WTC11 (cell line): ENCODE data around the gene NGF.

Source experiments
- ATF6 ChIP-seq: sonication (generic); formaldehyde crosslinking; IDR thresholded peaks from 2 replicates; pipeline ENCODE4 v1.8.1; 2023; ENCODE audit warnings: mild to moderate bottlenecking, missing genetic modification reagents
- CTCF ChIP-seq: fragments of 200-600 bp; IDR thresholded peaks from 2 replicates; pipeline ENCODE4 v1.8.0; 2022; ENCODE audit warnings: antibody characterized with exemption
- ESRRA ChIP-seq: sonication (generic); formaldehyde crosslinking; IDR thresholded peaks from 2 replicates; pipeline ENCODE4 v1.8.1; 2022; ENCODE audit warnings: mild to moderate bottlenecking, missing genetic modification reagents, borderline replicate concordance
- KAT7 ChIP-seq: sonication (generic); formaldehyde crosslinking; IDR thresholded peaks from 2 replicates; pipeline ENCODE4 v1.8.1; 2023; ENCODE audit warnings: missing genetic modification reagents, mild to moderate bottlenecking, borderline replicate concordance
- NR3C1 ChIP-seq: sonication (generic); formaldehyde crosslinking; conservative IDR thresholded peaks from 2 replicates; pipeline ENCODE4 v1.8.1; 2023; ENCODE audit warnings: low read depth, mild to moderate bottlenecking, missing genetic modification reagents
- RELA ChIP-seq: sonication (generic); formaldehyde crosslinking; IDR thresholded peaks from 2 replicates; pipeline ENCODE4 v1.8.1; 2022; ENCODE audit warnings: missing genetic modification reagents, mild to moderate bottlenecking, borderline replicate concordance
- SMAD4 ChIP-seq: sonication (generic); formaldehyde crosslinking; IDR thresholded peaks from 2 replicates; pipeline ENCODE4 v1.8.0; 2022; ENCODE audit warnings: mild to moderate bottlenecking, missing genetic modification reagents
- TP53 ChIP-seq: sonication (generic); formaldehyde crosslinking; IDR thresholded peaks from 2 replicates; pipeline ENCODE4 v1.8.1; 2023; ENCODE audit warnings: mild to moderate bottlenecking, missing genetic modification reagents
- USF1 ChIP-seq: sonication (generic); formaldehyde crosslinking; IDR thresholded peaks from 2 replicates; pipeline ENCODE4 v1.8.0; 2022; ENCODE audit warnings: mild to moderate bottlenecking, missing genetic modification reagents
- USF2 ChIP-seq: sonication (generic); formaldehyde crosslinking; IDR thresholded peaks from 2 replicates; pipeline ENCODE4 v1.8.1; 2023; ENCODE audit warnings: mild to moderate bottlenecking, missing genetic modification reagents, moderate library complexity
- ZBTB21 ChIP-seq: sonication (generic); formaldehyde crosslinking; IDR thresholded peaks from 2 replicates; pipeline ENCODE4 v1.8.1; 2023; ENCODE audit warnings: mild to moderate bottlenecking, missing genetic modification reagents, borderline replicate concordance
- ZNF121 ChIP-seq: sonication (generic); formaldehyde crosslinking; IDR thresholded peaks from 2 replicates; pipeline ENCODE4 v1.8.0; 2023; ENCODE audit warnings: missing genetic modification reagents
- TF ChIP-seq, protein P1 (sequence below): sonication (generic); formaldehyde crosslinking; IDR thresholded peaks from 2 replicates; pipeline ENCODE4 v1.8.1; 2022; ENCODE audit warnings: low read depth, missing genetic modification reagents, borderline replicate concordance
- TF ChIP-seq, protein P2 (sequence below): sonication (generic); formaldehyde crosslinking; conservative IDR thresholded peaks from 2 replicates; pipeline ENCODE4 v1.8.1; 2023; ENCODE audit warnings: mild to moderate bottlenecking, low read depth, missing genetic modification reagents, moderate library complexity

DNA sequence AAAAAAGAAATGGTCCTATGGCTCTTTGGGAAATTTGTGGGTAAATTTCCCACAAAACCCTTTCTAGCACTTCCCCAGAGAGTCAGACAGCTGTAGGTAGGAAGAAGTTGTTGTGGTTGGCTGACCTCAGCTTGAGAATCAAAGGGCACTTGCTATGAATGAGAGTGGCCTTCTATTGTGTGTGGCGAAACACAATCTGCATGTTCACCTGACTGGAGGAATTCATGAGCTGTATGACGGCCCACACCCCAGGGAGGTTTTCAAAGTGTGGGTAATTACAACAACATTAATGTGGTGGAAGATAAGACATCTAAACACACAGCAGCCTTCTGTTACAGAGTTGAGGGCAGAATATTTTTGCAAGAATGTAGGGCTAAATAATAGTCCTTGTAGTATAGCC, 38.8 kb downstream of the NGF start:
- TF ChIP-seq CTCF (no peak), USF1 (CRISPR knock-in tag) (no peak), SMAD4 (CRISPR knock-in tag) (no peak), ESRRA (no peak), USF2 (no peak), NR3C1 (CRISPR knock-in tag) (no peak), ZBTB21 (CRISPR knock-in tag) (no peak), RELA (CRISPR knock-in tag) (no peak), KAT7 (CRISPR knock-in tag) (no peak), ATF6 (CRISPR knock-in tag) (no peak), ZNF121 (no peak), TP53 (no peak)
- TF ChIP-seq, protein P1, sequence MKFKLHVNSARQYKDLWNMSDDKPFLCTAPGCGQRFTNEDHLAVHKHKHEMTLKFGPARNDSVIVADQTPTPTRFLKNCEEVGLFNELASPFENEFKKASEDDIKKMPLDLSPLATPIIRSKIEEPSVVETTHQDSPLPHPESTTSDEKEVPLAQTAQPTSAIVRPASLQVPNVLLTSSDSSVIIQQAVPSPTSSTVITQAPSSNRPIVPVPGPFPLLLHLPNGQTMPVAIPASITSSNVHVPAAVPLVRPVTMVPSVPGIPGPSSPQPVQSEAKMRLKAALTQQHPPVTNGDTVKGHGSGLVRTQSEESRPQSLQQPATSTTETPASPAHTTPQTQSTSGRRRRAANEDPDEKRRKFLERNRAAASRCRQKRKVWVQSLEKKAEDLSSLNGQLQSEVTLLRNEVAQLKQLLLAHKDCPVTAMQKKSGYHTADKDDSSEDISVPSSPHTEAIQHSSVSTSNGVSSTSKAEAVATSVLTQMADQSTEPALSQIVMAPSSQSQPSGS: no peak
- TF ChIP-seq, protein P2, sequence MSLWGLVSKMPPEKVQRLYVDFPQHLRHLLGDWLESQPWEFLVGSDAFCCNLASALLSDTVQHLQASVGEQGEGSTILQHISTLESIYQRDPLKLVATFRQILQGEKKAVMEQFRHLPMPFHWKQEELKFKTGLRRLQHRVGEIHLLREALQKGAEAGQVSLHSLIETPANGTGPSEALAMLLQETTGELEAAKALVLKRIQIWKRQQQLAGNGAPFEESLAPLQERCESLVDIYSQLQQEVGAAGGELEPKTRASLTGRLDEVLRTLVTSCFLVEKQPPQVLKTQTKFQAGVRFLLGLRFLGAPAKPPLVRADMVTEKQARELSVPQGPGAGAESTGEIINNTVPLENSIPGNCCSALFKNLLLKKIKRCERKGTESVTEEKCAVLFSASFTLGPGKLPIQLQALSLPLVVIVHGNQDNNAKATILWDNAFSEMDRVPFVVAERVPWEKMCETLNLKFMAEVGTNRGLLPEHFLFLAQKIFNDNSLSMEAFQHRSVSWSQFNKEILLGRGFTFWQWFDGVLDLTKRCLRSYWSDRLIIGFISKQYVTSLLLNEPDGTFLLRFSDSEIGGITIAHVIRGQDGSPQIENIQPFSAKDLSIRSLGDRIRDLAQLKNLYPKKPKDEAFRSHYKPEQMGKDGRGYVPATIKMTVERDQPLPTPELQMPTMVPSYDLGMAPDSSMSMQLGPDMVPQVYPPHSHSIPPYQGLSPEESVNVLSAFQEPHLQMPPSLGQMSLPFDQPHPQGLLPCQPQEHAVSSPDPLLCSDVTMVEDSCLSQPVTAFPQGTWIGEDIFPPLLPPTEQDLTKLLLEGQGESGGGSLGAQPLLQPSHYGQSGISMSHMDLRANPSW (CRISPR knock-in tag): no peak
